Lung (tissue), 12 donors: ENCODE results near the gene KDM6A. TPM values are rescaled to one million over a fixed set of nuclear protein-coding genes. Genes with fewer than 3 reads are reported as not detected.

ENCODE experiments used
- ATAC-seq: fragments of 200-7000 bp; cut with Tn5 transposase; one replicate; pipeline ENCODE4 v1.9.1; 2020; ENCODE audit warnings: moderate number of reproducible peaks; ENCODE audit not compliant: insufficient read depth, low FRiP score
- DNase-seq, 3 donors: peaks; one replicate each; pipeline ENCODE4 v3.0.0-alpha.2; 2013 to 2017
- H3K27ac ChIP-seq, 2 donors: one replicate each; pipeline ENCODE4 v1.5.1; 2013; ENCODE audit warnings: mild to moderate bottlenecking in 2 of 2, moderate library complexity in 2 of 2, control low read depth in 1 of 2, inconsistent platforms in 1 of 2, low read depth in 1 of 2, low read length in 1 of 2
- H3K27me3 ChIP-seq, 3 donors: one replicate each; pipeline ENCODE4 v1.5.1; 2013; ENCODE audit warnings: low read length in 2 of 3; ENCODE audit not compliant: control insufficient read depth in 3 of 3, insufficient read depth in 3 of 3
- H3K36me3 ChIP-seq, 4 donors: one replicate each; pipeline ENCODE4 v1.5.1; 2013; ENCODE audit warnings: low read length in 4 of 4, mild to moderate bottlenecking in 1 of 4, moderate library complexity in 1 of 4; ENCODE audit not compliant: control insufficient read depth in 4 of 4, insufficient read depth in 4 of 4
- H3K4me1 ChIP-seq, 5 donors: one replicate each; pipeline ENCODE4 v1.5.1; 2013; ENCODE audit warnings: low read length in 5 of 5, mild to moderate bottlenecking in 2 of 5, moderate library complexity in 1 of 5; ENCODE audit not compliant: control insufficient read depth in 5 of 5, insufficient read depth in 5 of 5
- H3K4me3 ChIP-seq: one replicate; pipeline ENCODE4 v1.5.1; 2013; ENCODE audit warnings: mild to moderate bottlenecking, control low read depth, moderate library complexity
- H3K9ac ChIP-seq, 2 donors: one replicate each; pipeline ENCODE4 v1.5.1; 2013; ENCODE audit warnings: low read length in 2 of 2, control low read depth in 1 of 2; ENCODE audit not compliant: insufficient read depth in 1 of 2
- H3K9me3 ChIP-seq, 4 donors: one replicate each; pipeline ENCODE4 v1.5.1; 2013; ENCODE audit warnings: low read length in 3 of 4, mild to moderate bottlenecking in 1 of 4, moderate library complexity in 1 of 4; ENCODE audit not compliant: control insufficient read depth in 4 of 4, insufficient read depth in 3 of 4
- CTCF ChIP-seq: IDR thresholded peaks from 2 replicates; pipeline ENCODE4 v1.5.1; 2012; ENCODE audit warnings: mild to moderate bottlenecking; ENCODE audit errors: control extremely low read depth, extremely low read depth
- WGBS, 2 donors: extraction: QIAGEN DNeasy Blood & Tissue Kit; methylation state at CpG; one replicate each; pipeline ENCODE4 v1.1.7; 2013; 5-methylcytosine and 5-hydroxymethylcytosine counted together
- polyA plus RNA-seq, 2 donors: library from polyadenylated mRNA; stranded (reverse); fragments of 200-250 nt; gene quantifications; one replicate each; pipeline ENCODE4 v1.2.1, GENCODE V29; 2013
- total RNA-seq, 2 donors: library from RNA; depleted of rRNA in 1 of 2; stranded (reverse); fragments of >200 nt in 1 of 2; gene quantifications; one replicate each; pipeline ENCODE4 v1.2.1, GENCODE V29; 2014 to 2021
- donor health status: control.
- donor health status: control.
- donor health status: Bipolar disorder and iron deficiency.
- donor health status: healthy.
- donor health status: DM: yes; HTN: yes; CAD: no.

The KDM6A gene
- total and polyA plus RNA-seq, 4 donors = 7.6 to 141 (median 23.5) TPM

DNA sequence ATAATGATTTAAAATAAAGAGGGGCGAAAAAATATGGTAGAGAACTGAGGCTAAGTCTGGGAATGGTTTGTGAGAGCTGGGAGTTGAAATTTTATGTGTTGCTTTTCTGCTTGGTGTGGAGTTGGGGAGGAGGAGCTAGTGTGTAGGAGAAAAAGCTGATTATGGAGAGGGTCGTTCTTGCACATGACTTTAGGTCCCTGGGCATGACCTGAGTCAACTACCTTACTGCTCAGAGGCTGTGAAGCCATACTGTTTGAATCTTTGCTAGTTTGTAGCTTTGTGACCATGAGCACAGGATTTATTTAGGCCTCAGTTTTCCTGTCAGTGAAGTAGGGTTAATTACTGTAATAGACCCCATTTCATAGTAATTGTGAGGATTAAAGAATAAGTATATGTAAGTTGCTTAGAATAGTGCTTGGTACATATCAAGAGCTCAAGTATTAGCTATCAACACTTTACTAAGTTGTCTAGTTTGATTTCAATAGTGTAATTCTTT, 78.6 kb downstream of the KDM6A start:
- WGBS, 2 donors = 63 to 83% methylated on average over 2 of the region's 2 CpGs
- peaks cover 0 to 3% (median 1%) of the 10 kb centered on the region in 4 donors for H3K36me3 ChIP-seq
- no peak overlapping the region for H3K27ac ChIP-seq
- H3K4me3 ChIP-seq = no peak overlapping the region
- no peak for ATAC-seq
- H3K27me3 ChIP-seq = no peaks in the 10 kb centered on the region
- DNase-seq = no peak
- TF ChIP-seq CTCF = no peak
- peaks cover 4 to 21% (median 6%) of the 10 kb centered on the region in 5 donors for H3K4me1 ChIP-seq
- no peaks in the 10 kb centered on the region for H3K9me3 ChIP-seq
- no peak overlapping the region for H3K9ac ChIP-seq

GRCh38 chrX:44952329-44953027, 79.5 kb downstream of the KDM6A start:
- no peak overlapping the region for H3K9ac ChIP-seq
- H3K4me3 ChIP-seq = no peak overlapping the region
- no peak overlapping the region for H3K27ac ChIP-seq
- ATAC-seq (no peak), DNase-seq (no peak)
- peaks cover 0 to 3% (median 1%) of the 10 kb centered on the region in 4 donors for H3K36me3 ChIP-seq
- H3K4me1 ChIP-seq = peaks cover 4 to 21% (median 6%) of the 10 kb centered on the region in 5 donors
- WGBS, 2 donors = 96 to 97% methylated on average over 19 of the region's 19 CpGs
- no peaks in the 10 kb centered on the region for H3K9me3 ChIP-seq
- TF ChIP-seq CTCF = no peak
- H3K27me3 ChIP-seq = no peaks in the 10 kb centered on the region

DNA sequence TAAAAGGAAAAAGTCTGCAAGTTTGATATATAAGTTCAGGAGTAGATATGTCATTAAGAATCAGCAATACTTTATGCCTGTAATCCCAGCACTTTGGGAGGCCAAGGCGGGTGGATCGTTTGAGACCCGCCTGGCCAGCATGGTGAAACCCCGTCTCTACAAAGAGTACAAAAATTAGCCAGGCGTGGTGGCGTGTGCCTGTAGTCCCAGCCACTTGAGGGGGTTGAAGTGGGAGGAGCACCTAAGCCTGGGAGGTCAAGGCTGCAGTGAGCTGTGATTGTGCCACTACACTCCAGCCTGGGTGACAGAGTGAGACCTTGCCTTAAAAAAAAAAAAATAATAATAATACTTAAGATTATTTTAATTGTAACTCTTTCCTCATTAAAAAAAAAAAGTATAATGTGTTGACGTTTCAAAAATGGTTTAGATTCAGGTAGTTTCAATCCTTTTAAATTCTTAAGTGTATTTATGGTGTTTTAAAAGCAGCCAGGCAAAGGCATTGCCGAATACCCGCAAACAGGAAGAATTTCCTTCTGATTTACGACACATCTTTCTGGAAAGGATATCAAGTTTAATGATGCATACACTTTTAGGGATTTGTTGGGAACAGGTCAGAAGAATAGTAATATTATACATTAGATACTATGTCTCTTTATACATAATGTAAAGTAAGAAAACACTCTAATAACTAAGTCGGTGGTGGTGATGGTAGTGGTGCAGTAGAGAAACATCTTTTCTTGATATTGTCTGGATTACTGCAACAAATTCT, 80.9 kb downstream of the KDM6A start:
- 58 to 74% methylated on average over 11 of the region's 11 CpGs for WGBS, 2 donors
- peaks cover 4 to 21% (median 6%) of the 10 kb centered on the region in 5 donors for H3K4me1 ChIP-seq

More for the DNA sequence above, 80.9 kb downstream of the KDM6A start:
- TF ChIP-seq CTCF = no peak
- ATAC-seq (no peak), DNase-seq (no peak)
- Histone ChIP-seq H3K4me3 (no peak overlapping the region), H3K36me3 (peaks cover 0 to 3% (median 1%) of the 10 kb centered on the region in 4 donors), H3K9ac (no peak overlapping the region), H3K9me3 (no peaks in the 10 kb centered on the region), H3K27me3 (no peaks in the 10 kb centered on the region), H3K27ac (no peak overlapping the region)
